ENCODE data around the gene LMNA. TPM values are rescaled to one million over a fixed set of nuclear protein-coding genes. Genes with fewer than 3 reads are reported as not detected.
"Not testable (repeated sequence)": the region's sequence is repeated elsewhere in the genome, so short reads cannot be mapped to it uniquely, and the experiment has no call there.

Gene LMNA
- total RNA-seq, 1 donor from 2014 or later, result 236 TPM

DNA sequence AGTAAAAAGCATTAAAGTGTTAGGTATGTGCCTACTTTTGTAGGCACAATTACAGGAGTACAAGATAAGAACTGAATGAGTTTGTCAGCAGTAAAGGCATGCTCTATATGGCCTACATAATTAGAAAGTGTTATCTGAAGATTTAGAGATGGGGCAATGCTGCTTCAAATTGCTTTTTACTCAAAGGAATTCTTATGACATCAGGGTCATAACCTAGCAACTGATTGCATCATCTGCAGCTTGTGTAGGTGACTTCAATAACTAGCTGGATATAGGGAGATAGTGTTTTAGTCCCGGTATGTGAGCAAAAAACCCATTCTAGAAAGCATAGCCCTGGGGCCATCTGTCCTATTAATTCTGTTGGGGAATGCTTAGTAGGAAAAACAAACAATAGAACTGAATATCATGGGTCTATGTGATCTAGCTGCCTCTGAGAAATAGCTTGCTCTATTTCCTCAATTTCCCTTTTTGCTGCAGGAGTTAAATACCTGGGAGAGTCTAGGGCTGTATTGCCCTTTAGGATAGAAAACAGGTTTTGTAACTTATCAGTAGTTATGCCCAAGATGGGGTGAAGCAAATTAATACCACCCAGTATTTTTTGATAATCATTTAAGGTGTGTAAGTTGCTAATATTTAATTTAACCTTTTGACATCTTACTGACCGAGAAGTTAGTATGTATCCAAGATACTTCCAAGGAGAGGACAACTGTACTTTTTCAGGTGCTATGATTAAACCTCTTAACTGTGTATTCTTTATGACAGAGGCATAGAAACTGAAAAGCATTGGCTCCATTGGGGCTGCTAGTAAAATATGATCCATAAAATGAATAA, 72.1 kb downstream of the LMNA start:
- DNase-seq; H3K27ac ChIP-seq (replicated peaks); H3K4me1 ChIP-seq; H3K36me3 ChIP-seq; intact Hi-C loops (cut with micrococcal nuclease); H3K4me3 ChIP-seq: not testable (repeated sequence)
- Histone ChIP-seq H3K9me3 (replicated peaks) (peaks cover 13% of the 10 kb centered on the region), H3K27me3 (ENCODE audit: low read depth) (peaks cover 11% of the 10 kb centered on the region)

Other genes starting within 250 kb of the LMNA start
- 19.0 TPM for gene RIT1, start 203.4 kb upstream of the LMNA start, total RNA-seq
- 21.2 TPM for gene KHDC4, start 180.3 kb upstream of the LMNA start, total RNA-seq
- gene RXFP4, start 173.1 kb upstream of the LMNA start, total RNA-seq, result not detected
- 69.3 TPM for gene ARHGEF2, start 136.2 kb upstream of the LMNA start, total RNA-seq
- 77.6 TPM for gene SSR2, start 93.8 kb upstream of the LMNA start, total RNA-seq
- 29.9 TPM for gene UBQLN4, start 60.9 kb upstream of the LMNA start, total RNA-seq
- 55.0 TPM for gene LAMTOR2, start 59.9 kb upstream of the LMNA start, total RNA-seq
- not detected for gene RAB25, start 53.6 kb upstream of the LMNA start, total RNA-seq
- 0.16 TPM for gene MEX3A, start 32.2 kb upstream of the LMNA start, total RNA-seq
- 1.0 TPM for gene SEMA4A, start 38.9 kb downstream of the LMNA start, total RNA-seq
- 14.4 TPM for gene SLC25A44, start 79.4 kb downstream of the LMNA start, total RNA-seq
- gene PMF1, start 98.3 kb downstream of the LMNA start, total RNA-seq, result 55.8 TPM
- gene BGLAP, start 127.5 kb downstream of the LMNA start, total RNA-seq, result 0.30 TPM
- 0.47 TPM for gene PAQR6, start 133.3 kb downstream of the LMNA start, total RNA-seq
- 91.1 TPM for gene SMG5, start 168.1 kb downstream of the LMNA start, total RNA-seq
- gene TMEM79, start 169.6 kb downstream of the LMNA start, total RNA-seq, result 1.5 TPM
- gene GLMP, start 181.0 kb downstream of the LMNA start, total RNA-seq, result 14.2 TPM
- not detected for gene VHLL, start 184.6 kb downstream of the LMNA start, total RNA-seq
- gene CCT3, start 223.6 kb downstream of the LMNA start, total RNA-seq, result 123 TPM
- gene TSACC, start 223.8 kb downstream of the LMNA start, total RNA-seq, result 0.58 TPM